Left ventricle myocardium inferior (tissue), 1 donor: ENCODE data around the gene NUAK1. TPM values are rescaled to one million over a fixed set of nuclear protein-coding genes. Genes with fewer than 3 reads are reported as not detected.

ENCODE experiments used
- DNase-seq: peaks from one replicate; pipeline ENCODE4 v3.0.0-alpha.2; 2020
- H3K27ac ChIP-seq: fragments of 200-600 bp; replicated peaks from 2 replicates; pipeline ENCODE4 v1.8.0; 2021
- H3K27me3 ChIP-seq: fragments of 200-600 bp; 2 replicates; pipeline ENCODE4 v1.8.0; 2021; ENCODE audit warnings: low read depth
- H3K36me3 ChIP-seq: fragments of 200-600 bp; 2 replicates; pipeline ENCODE4 v1.8.0; 2021
- H3K4me1 ChIP-seq: fragments of 200-600 bp; 2 replicates; pipeline ENCODE4 v1.8.0; 2021
- H3K4me3 ChIP-seq: fragments of 200-600 bp; 2 replicates; pipeline ENCODE4 v1.8.0; 2021; ENCODE audit warnings: mild to moderate bottlenecking, moderate library complexity
- H3K9me3 ChIP-seq: fragments of 200-600 bp; replicated peaks from 2 replicates; pipeline ENCODE4 v1.8.0; 2021
- intact Hi-C: fragments of 100-400 bp; cut with micrococcal nuclease; formaldehyde crosslinking; loops from one replicate; pipeline ENCODE4 v1.11.0; 2022
- total RNA-seq: library from RNA; stranded (reverse); fragmentation: NEBNext Ultra II Directional; extraction: Animal tissue kit (Norgen Biotek cat#: 25700); gene quantifications from one replicate; pipeline ENCODE4 v1.2.1, GENCODE V29; 2021
- TF ChIP-seq, protein P1 (sequence below): fragments of 200-600 bp; IDR thresholded peaks from 2 replicates; pipeline ENCODE4 v1.8.0; 2021; ENCODE audit warnings: antibody characterized with exemption, mild to moderate bottlenecking, borderline replicate concordance
- donor health status: DM: no; HTN: yes; CAD: no; lungs with severe emphysema.

NUAK1 gene
- total RNA-seq, 1 donor from 2014 or later: 42.1 TPM

DNA sequence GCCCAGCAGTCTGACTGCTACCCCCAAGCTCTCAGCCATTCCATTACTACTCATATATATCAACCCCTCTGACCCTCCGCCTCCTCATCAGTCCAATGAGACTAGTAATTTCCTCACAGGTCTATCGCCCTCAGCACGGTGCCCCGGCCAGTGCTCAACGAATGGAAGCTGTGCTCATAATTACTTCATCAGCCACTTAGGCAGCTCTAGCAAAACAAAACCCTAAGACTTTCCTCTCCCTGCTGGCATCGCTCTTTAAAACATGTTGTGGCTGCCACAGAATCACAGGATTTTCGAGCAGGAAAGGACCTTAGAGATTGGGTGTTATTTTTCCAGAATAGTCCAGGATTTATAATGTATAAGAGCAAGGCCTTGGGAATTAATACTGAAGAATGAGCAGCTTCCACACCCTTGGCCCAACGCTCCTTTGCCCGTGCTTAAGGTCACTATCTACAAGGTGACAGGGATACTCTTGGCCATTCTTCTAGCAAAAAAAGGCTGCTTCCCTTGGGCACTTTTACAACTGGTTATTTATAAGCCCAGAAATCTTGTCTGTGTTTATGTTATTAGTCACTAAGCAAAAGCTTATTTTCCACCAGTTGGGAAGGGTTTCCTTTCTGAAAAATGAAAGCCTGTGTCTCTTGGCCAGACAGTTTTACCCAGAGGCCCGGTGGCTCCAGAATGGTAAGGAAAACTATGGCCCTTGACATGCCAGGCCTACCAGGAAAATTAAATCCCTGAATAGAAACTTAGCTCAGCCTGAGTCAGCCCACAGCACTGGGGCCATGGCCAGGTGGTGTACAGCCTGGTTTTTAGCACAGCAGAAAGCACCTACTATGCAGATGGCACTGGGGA lies 47.9 kb downstream of the NUAK1 start:
- peaks cover 87% of the 10 kb centered on the region for H3K4me1 ChIP-seq
- peak overlapping the region; percentile 93 for H3K27ac ChIP-seq
- H3K36me3 ChIP-seq: peaks cover 8% of the 10 kb centered on the region
- peak overlapping the region; percentile 4 for H3K4me3 ChIP-seq
- DNase-seq: no peak
- no peaks in the 10 kb centered on the region for H3K9me3 ChIP-seq
- TF ChIP-seq, protein P1, sequence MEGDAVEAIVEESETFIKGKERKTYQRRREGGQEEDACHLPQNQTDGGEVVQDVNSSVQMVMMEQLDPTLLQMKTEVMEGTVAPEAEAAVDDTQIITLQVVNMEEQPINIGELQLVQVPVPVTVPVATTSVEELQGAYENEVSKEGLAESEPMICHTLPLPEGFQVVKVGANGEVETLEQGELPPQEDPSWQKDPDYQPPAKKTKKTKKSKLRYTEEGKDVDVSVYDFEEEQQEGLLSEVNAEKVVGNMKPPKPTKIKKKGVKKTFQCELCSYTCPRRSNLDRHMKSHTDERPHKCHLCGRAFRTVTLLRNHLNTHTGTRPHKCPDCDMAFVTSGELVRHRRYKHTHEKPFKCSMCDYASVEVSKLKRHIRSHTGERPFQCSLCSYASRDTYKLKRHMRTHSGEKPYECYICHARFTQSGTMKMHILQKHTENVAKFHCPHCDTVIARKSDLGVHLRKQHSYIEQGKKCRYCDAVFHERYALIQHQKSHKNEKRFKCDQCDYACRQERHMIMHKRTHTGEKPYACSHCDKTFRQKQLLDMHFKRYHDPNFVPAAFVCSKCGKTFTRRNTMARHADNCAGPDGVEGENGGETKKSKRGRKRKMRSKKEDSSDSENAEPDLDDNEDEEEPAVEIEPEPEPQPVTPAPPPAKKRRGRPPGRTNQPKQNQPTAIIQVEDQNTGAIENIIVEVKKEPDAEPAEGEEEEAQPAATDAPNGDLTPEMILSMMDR: no peak
- no peaks in the 10 kb centered on the region for H3K27me3 ChIP-seq
- intact Hi-C loops: no loop called here

GRCh38 chr12:106089935-106090334 lies 48.8 kb downstream of the NUAK1 start:
- Histone ChIP-seq H3K4me1 (peaks cover 79% of the 10 kb centered on the region), H3K27me3 (no peaks in the 10 kb centered on the region), H3K9me3 (no peaks in the 10 kb centered on the region), H3K4me3 (no peak overlapping the region), H3K27ac (peak overlapping the region; percentile 93), H3K36me3 (peaks cover 13% of the 10 kb centered on the region)
- no peak for DNase-seq
- intact Hi-C loops: no loop called here
- TF ChIP-seq, protein P1: no peak

GRCh38 chr12:106088811-106089485 lies 49.8 kb downstream of the NUAK1 start:
- DNase-seq: no peak
- peak overlapping the region; percentile 93 for H3K27ac ChIP-seq
- no peaks in the 10 kb centered on the region for H3K27me3 ChIP-seq
- H3K36me3 ChIP-seq: peaks cover 17% of the 10 kb centered on the region
- H3K4me1 ChIP-seq: peaks cover 78% of the 10 kb centered on the region
- TF ChIP-seq, protein P1: no peak
- no peaks in the 10 kb centered on the region for H3K9me3 ChIP-seq
- intact Hi-C loops: no loop called here
- no peak overlapping the region for H3K4me3 ChIP-seq

- Histone ChIP-seq H3K9me3 (no peaks in the 10 kb centered on the region), H3K36me3 (peaks cover 23% of the 10 kb centered on the region), H3K27me3 (no peaks in the 10 kb centered on the region), H3K27ac (peak overlapping the region; percentile 93), H3K4me1 (peaks cover 78% of the 10 kb centered on the region), H3K4me3 (no peak overlapping the region)
- intact Hi-C loops: no loop called here
- no peak for DNase-seq
- TF ChIP-seq, protein P1: no peak
These were observed 50.4 kb downstream of the NUAK1 start for GRCh38 chr12:106088246-106088808.

DNA sequence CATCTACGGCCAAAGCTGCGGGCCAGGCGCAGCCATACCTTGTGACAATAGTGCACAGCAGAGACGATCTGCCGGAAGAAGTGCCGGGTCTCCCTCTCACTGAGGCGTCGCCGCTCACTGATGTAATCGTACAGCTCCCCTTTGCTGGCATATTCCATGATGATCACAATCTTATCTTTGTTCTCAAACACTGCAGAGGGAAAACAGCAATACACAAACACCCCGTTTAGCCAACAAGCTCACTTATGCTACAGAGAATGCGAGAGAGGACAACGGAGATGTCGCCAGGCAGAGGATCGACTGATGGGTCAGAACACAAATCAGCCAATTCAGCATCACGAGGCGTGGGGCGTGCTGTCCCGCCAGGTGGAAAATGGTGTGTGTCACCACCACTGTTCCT lies 52.1 kb downstream of the NUAK1 start:
- no peak for DNase-seq
- TF ChIP-seq, protein P1: no peak
- Histone ChIP-seq H3K4me3 (no peak overlapping the region), H3K27ac (no peak overlapping the region), H3K4me1 (peaks cover 78% of the 10 kb centered on the region), H3K9me3 (no peaks in the 10 kb centered on the region), H3K36me3 (peaks cover 38% of the 10 kb centered on the region), H3K27me3 (no peaks in the 10 kb centered on the region)
- intact Hi-C loops: no loop called here
